Astrocyte (in vitro differentiated cells and primary cell): ENCODE measurements around the gene IFNA6. TPM values are rescaled to one million over a fixed set of nuclear protein-coding genes. Genes with fewer than 3 reads are reported as not detected.

ENCODE experiments used
- DNase-seq: peaks from one replicate; pipeline ENCODE4 v3.0.0-alpha.2; 2010; ENCODE audit warnings: low read depth
- FAIRE-seq: peaks from 2 replicates; lab custom pipeline; 2011; peaks lifted over from hg19 to GRCh38; lab: Jason Lieb, UNC
- H2AFZ ChIP-seq: 2 replicates; pipeline ENCODE4 v1.6.0; 2012; ENCODE audit warnings: low read depth, low read length, inconsistent platforms
- H3K27ac ChIP-seq: 2 replicates; pipeline ENCODE4 v1.5.1; 2011; ENCODE audit warnings: low read depth, low read length, inconsistent platforms
- H3K27me3 ChIP-seq: 2 replicates; pipeline ENCODE4 v1.6.0; 2011; ENCODE audit warnings: low read length, inconsistent platforms; ENCODE audit not compliant: insufficient read depth
- H3K36me3 ChIP-seq: 2 replicates; pipeline ENCODE4 v1.5.1; 2011; ENCODE audit warnings: low read length, inconsistent platforms; ENCODE audit not compliant: insufficient read depth
- H3K4me1 ChIP-seq: 2 replicates; pipeline ENCODE4 v1.5.1; 2011; ENCODE audit warnings: low read length, inconsistent platforms; ENCODE audit not compliant: insufficient read depth
- H3K4me2 ChIP-seq: 2 replicates; pipeline ENCODE4 v1.6.0; 2012; ENCODE audit warnings: low read length, inconsistent platforms
- H3K4me3 ChIP-seq: 2 replicates; pipeline ENCODE4 v1.5.1; 2011; ENCODE audit warnings: low read depth, mild to moderate bottlenecking, low read length, inconsistent platforms; ENCODE audit not compliant: insufficient read depth
- H3K79me2 ChIP-seq: 2 replicates; pipeline ENCODE4 v1.6.0; 2012; ENCODE audit warnings: mild to moderate bottlenecking, low read length, inconsistent platforms; ENCODE audit not compliant: insufficient read depth
- H3K9ac ChIP-seq: 2 replicates; pipeline ENCODE4 v1.6.0; 2012; ENCODE audit warnings: mild to moderate bottlenecking, low read length, inconsistent platforms
- H3K9me3 ChIP-seq: 2 replicates; pipeline ENCODE4 v1.5.1; 2012; ENCODE audit warnings: low read depth, mild to moderate bottlenecking, low read length, inconsistent platforms; ENCODE audit not compliant: insufficient read depth
- H4K20me1 ChIP-seq: 2 replicates; pipeline ENCODE4 v1.6.0; 2012; ENCODE audit warnings: low read length, inconsistent platforms; ENCODE audit not compliant: insufficient read depth
- H3K27ac Mint-ChIP-seq: one replicate; pipeline ENCODE4 v1.8.0; 2021; ENCODE audit warnings: mild to moderate bottlenecking, mixed read lengths; ENCODE audit not compliant: unreplicated experiment
- H3K27me3 Mint-ChIP-seq: one replicate; pipeline ENCODE4 v1.8.0; 2021; ENCODE audit warnings: low read depth, mixed read lengths; ENCODE audit not compliant: unreplicated experiment
- H3K36me3 Mint-ChIP-seq: one replicate; pipeline ENCODE4 v1.8.0; 2021; ENCODE audit warnings: low read depth, mixed read lengths; ENCODE audit not compliant: unreplicated experiment
- H3K4me1 Mint-ChIP-seq: one replicate; pipeline ENCODE4 v1.8.0; 2021; ENCODE audit warnings: low read depth, mixed read lengths; ENCODE audit not compliant: unreplicated experiment
- H3K4me3 Mint-ChIP-seq: one replicate; pipeline ENCODE4 v1.8.0; 2021; ENCODE audit warnings: mild to moderate bottlenecking, moderate library complexity, mixed read lengths; ENCODE audit not compliant: unreplicated experiment
- H3K9me3 Mint-ChIP-seq: one replicate; pipeline ENCODE4 v1.8.0; 2021; ENCODE audit warnings: mild to moderate bottlenecking, mixed read lengths; ENCODE audit not compliant: unreplicated experiment
- CTCF ChIP-seq: IDR thresholded peaks from 2 replicates; pipeline ENCODE4 v1.5.1; 2011; ENCODE audit warnings: low read depth, mild to moderate bottlenecking, inconsistent platforms, low read length, moderate library complexity; ENCODE audit not compliant: insufficient read depth
- EZH2 ChIP-seq: IDR thresholded peaks from 2 replicates; pipeline ENCODE4 v1.6.1; 2012; ENCODE audit warnings: mild to moderate bottlenecking, low read length, inconsistent platforms; ENCODE audit not compliant: insufficient read depth
- total RNA-seq: library from RNA; stranded (reverse); gene quantifications from 2 replicates; pipeline ENCODE4 v1.2.1, GENCODE V29; 2021

Gene IFNA6
- total RNA-seq, 1 donor from 2014 or later, result not detected

- Mint-ChIP-seq H3K4me3 (no peak overlapping the region), H3K9me3 (no peaks in the 10 kb centered on the region), H3K27me3 (peaks cover 10% of the 10 kb centered on the region), H3K27ac (no peak overlapping the region), H3K36me3 (no peaks in the 10 kb centered on the region), H3K4me1 (peaks cover 5% of the 10 kb centered on the region)
- TF ChIP-seq CTCF (no peak), EZH2 (no peak)
- H3K4me3 ChIP-seq, result no peak overlapping the region
- DNase-seq (no peak), FAIRE-seq (no peak)
- no peak overlapping the region for H3K9ac ChIP-seq
- no peaks in the 10 kb centered on the region for H3K9me3 ChIP-seq
- H3K36me3 ChIP-seq, result no peaks in the 10 kb centered on the region
- no peak overlapping the region for H3K4me2 ChIP-seq
- H3K27me3 ChIP-seq, result peaks cover 9% of the 10 kb centered on the region
- no peaks in the 10 kb centered on the region for H3K79me2 ChIP-seq
- no peak overlapping the region for H2AFZ ChIP-seq
- H4K20me1 ChIP-seq, result no peaks in the 10 kb centered on the region
- H3K27ac ChIP-seq, result no peak overlapping the region
- H3K4me1 ChIP-seq, result no peaks in the 10 kb centered on the region
Measured at GRCh38 chr9:21362287-21362686, 11.6 kb upstream of the IFNA6 start.

DNA sequence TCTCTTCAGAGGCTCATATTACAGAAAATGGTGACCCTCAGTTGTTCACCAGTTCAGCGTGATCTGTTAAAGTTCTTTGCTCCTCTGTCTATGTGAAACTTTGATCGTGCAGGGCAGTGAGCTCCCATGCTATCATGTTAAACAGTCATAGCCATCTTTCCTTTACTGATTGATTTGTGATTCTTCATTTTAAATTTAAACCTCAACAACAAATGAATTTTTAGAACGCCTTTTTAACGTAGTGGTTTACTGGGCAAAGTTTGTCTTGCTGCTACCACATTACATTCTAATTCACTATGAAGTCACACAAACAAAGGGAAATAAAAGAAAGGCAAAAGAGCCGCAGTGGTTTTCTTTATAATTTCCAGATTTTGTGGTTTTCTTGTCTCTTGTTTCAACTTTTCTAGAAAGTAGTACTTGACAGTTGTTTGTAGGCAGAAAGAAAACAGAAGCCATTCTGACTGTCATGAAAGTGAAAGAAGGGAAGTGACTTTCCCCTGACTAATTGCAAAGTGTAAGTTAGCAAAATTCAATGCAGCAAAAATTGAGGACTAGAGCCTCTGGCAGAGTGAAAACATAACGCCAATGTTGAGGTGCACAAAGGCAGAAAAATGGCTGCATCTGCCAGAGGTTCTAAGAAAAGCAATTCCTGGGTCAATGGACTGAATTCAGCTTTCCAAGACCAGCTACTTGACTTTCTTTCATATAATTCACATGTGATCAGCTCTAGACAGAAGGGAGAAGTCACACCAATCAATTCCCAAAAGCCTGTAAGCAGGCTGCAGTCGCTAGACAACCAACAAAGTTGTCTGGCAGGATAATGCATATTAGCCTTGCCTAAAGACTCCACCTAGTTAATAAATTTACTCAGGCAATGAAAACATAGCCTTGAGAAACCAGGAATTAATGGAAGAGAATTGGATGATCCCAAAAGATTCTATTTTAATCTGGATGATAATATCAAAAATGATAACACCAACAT is 7.1 kb upstream of the IFNA6 start:
- H3K4me2 ChIP-seq, result peak overlapping the region; percentile 55
- no peak overlapping the region for H3K9ac ChIP-seq
- H3K9me3 Mint-ChIP-seq, result peaks cover 3% of the 10 kb centered on the region
- H4K20me1 ChIP-seq, result no peaks in the 10 kb centered on the region
- H3K27me3 ChIP-seq, result no peaks in the 10 kb centered on the region
- H3K4me3 Mint-ChIP-seq, result no peak overlapping the region
- H3K79me2 ChIP-seq, result no peaks in the 10 kb centered on the region
- no peaks in the 10 kb centered on the region for H3K9me3 ChIP-seq
- H3K27ac Mint-ChIP-seq, result no peak overlapping the region
- H3K36me3 Mint-ChIP-seq, result no peaks in the 10 kb centered on the region
- H3K36me3 ChIP-seq, result no peaks in the 10 kb centered on the region
- no peak overlapping the region for H3K27ac ChIP-seq
- no peak overlapping the region for H3K4me3 ChIP-seq
- TF ChIP-seq EZH2 (no peak), CTCF (no peak)
- no peaks in the 10 kb centered on the region for H3K4me1 ChIP-seq
- FAIRE-seq (no peak), DNase-seq (peak; percentile 4)
- peak overlapping the region; percentile 45 for H2AFZ ChIP-seq
- H3K4me1 Mint-ChIP-seq, result no peaks in the 10 kb centered on the region
- H3K27me3 Mint-ChIP-seq, result no peaks in the 10 kb centered on the region

DNA sequence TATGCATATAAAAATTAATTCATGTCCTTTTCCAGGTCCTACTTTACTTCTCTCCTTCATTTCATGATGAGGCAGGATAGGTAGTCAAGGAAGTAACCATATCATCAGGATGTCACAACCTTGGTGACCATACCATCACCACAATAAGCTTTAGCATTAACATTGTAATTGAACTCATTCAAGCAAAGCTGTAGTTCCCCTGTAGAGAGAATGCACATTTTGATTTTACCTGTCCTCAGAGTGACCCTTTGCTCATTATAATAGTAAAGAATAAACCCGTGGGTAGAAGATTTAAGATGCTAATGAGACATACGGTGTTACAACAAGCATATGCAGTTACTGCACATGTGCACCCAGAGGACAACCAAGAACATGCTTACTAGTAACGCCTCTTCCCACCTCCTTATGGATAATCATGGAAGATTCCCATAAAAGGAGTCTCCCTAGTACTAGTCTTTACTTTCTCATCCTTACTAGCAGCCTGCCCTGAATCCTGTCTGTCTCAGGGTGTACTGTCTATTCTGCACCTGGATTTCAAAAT is 2.2 kb downstream of the IFNA6 start:
- no peaks in the 10 kb centered on the region for H3K36me3 Mint-ChIP-seq
- Histone ChIP-seq H2AFZ (no peak overlapping the region), H4K20me1 (no peaks in the 10 kb centered on the region), H3K36me3 (no peaks in the 10 kb centered on the region), H3K79me2 (no peaks in the 10 kb centered on the region), H3K4me3 (no peak overlapping the region), H3K9ac (no peak overlapping the region), H3K27me3 (peaks cover 17% of the 10 kb centered on the region), H3K4me2 (no peak overlapping the region), H3K27ac (no peak overlapping the region), H3K9me3 (no peaks in the 10 kb centered on the region), H3K4me1 (no peaks in the 10 kb centered on the region)
- TF ChIP-seq EZH2 (no peak), CTCF (no peak)
- no peak for DNase-seq
- no peak overlapping the region for H3K4me3 Mint-ChIP-seq
- H3K9me3 Mint-ChIP-seq, result peaks cover 10% of the 10 kb centered on the region
- H3K4me1 Mint-ChIP-seq, result no peaks in the 10 kb centered on the region
- no peak for FAIRE-seq
- H3K27me3 Mint-ChIP-seq, result no peaks in the 10 kb centered on the region
- no peak overlapping the region for H3K27ac Mint-ChIP-seq
